ENCODE data around the gene CEP131. TPM values are rescaled to one million over a fixed set of nuclear protein-coding genes. Genes with fewer than 3 reads are reported as not detected.

CEP131 gene
- total RNA-seq, 1 donor from 2014 or later, result 15.9 TPM

- intact Hi-C loops (cut with micrococcal nuclease), result no loop called here
- no peak for TF ChIP-seq CTCF (IDR thresholded peaks at IDR 0.05)
- DNase-seq (no peak), ATAC-seq (ENCODE audit: low read depth) (no peak)
- Mint-ChIP-seq H3K4me1 (peaks cover 1% of the 10 kb centered on the region), H3K4me3 (no peak within 1 kb of the TSS), H3K36me3 (ENCODE audit: low read depth) (no peaks in the 10 kb centered on the region), H3K9me3 (no peaks in the 10 kb centered on the region), H3K27me3 (peaks cover 21% of the 10 kb centered on the region), H3K27ac (no peak within 1 kb of the TSS)
- ChIA-PET CTCF (no interaction called here), POLR2A (no interaction called here)
Observed at GRCh38 chr17:81166033-81166492, 56.7 kb downstream of the CEP131 start, which contains the start of gene AATK. TSS of gene AATK (minus strand) at chr17:81166221. CDS start at chr17:81165992, 229 bp downstream.

- POLR2A ChIA-PET, result no interaction called here
- intact Hi-C loops (cut with micrococcal nuclease), result no loop called here
- no peak for DNase-seq
Observed at GRCh38 chr17:81165246-81166032, 57.3 kb downstream of the CEP131 start, which contains the start of gene PVALEF. TSS of gene PVALEF (plus strand) at chr17:81165507. CDS start at chr17:81181227, 15,720 bp downstream.

GRCh38 chr17:81164371-81165245 is 58.2 kb downstream of the CEP131 start:
- Mint-ChIP-seq H3K27ac (no peak overlapping the region), H3K4me1 (peaks cover 5% of the 10 kb centered on the region), H3K9me3 (no peaks in the 10 kb centered on the region), H3K4me3 (no peak overlapping the region), H3K36me3 (ENCODE audit: low read depth) (no peaks in the 10 kb centered on the region), H3K27me3 (peaks cover 23% of the 10 kb centered on the region)
- intact Hi-C loops (cut with micrococcal nuclease), result no loop called here
- TF ChIP-seq CTCF (IDR thresholded peaks at IDR 0.05), result no peak
- ChIA-PET POLR2A (no interaction called here), CTCF (no interaction called here)
- ATAC-seq (ENCODE audit: low read depth), result no peak
- no peak for DNase-seq

More at GRCh38 chr17:81165246-81166032, 57.3 kb downstream of the CEP131 start, which contains the start of gene PVALEF:
- TF ChIP-seq CTCF (IDR thresholded peaks at IDR 0.05), result no peak
- Mint-ChIP-seq H3K9me3 (no peaks in the 10 kb centered on the region), H3K4me1 (peaks cover 3% of the 10 kb centered on the region), H3K27ac (no peak within 1 kb of the TSS), H3K27me3 (peaks cover 23% of the 10 kb centered on the region), H3K4me3 (no peak within 1 kb of the TSS), H3K36me3 (ENCODE audit: low read depth) (no peaks in the 10 kb centered on the region)
- ATAC-seq (ENCODE audit: low read depth), result no peak
- CTCF ChIA-PET, result no interaction called here

- Mint-ChIP-seq H3K27me3 (peaks cover 25% of the 10 kb centered on the region), H3K4me3 (no peak overlapping the region), H3K9me3 (no peaks in the 10 kb centered on the region), H3K36me3 (ENCODE audit: low read depth) (no peaks in the 10 kb centered on the region), H3K4me1 (peaks cover 5% of the 10 kb centered on the region), H3K27ac (no peak overlapping the region)
- ChIA-PET POLR2A (no interaction called here), CTCF (no interaction called here)
- DNase-seq, result no peak
- TF ChIP-seq CTCF (IDR thresholded peaks at IDR 0.05), result no peak
- intact Hi-C loops (cut with micrococcal nuclease), result no loop called here
- no peak for ATAC-seq (ENCODE audit: low read depth)
Observed at GRCh38 chr17:81163703-81164370, 58.9 kb downstream of the CEP131 start.

Measured in activated B cell treated with CpG ODN at 0.5 μM for 24 hours (primary cell).